IMR-90 (cell line): ENCODE measurements around the gene MTREX.

Source experiments
- CEBPB ChIP-seq: IDR thresholded peaks from 2 replicates; pipeline ENCODE4 v1.6.1; 2012; ENCODE audit warnings: low read depth, low read length, improper control_type of control experiment
- CHD1 ChIP-seq: IDR thresholded peaks from 2 replicates; pipeline ENCODE4 v1.6.1; 2012; ENCODE audit warnings: low read depth, low read length, improper control_type of control experiment
- CTCF ChIP-seq: conservative IDR thresholded peaks from 2 replicates; pipeline ENCODE4 v1.5.1; 2012; ENCODE audit warnings: mild to moderate bottlenecking, low read depth, low read length, improper control_type of control experiment
- MAZ ChIP-seq: IDR thresholded peaks from 2 replicates; pipeline ENCODE4 v1.6.1; 2012; ENCODE audit warnings: low read depth, mild to moderate bottlenecking, low read length, improper control_type of control experiment, moderate library complexity, borderline replicate concordance
- POLR2A ChIP-seq: IDR thresholded peaks from 2 replicates; pipeline ENCODE4 v1.6.1; 2012; ENCODE audit warnings: mild to moderate bottlenecking, low read depth, low read length
- RAD21 ChIP-seq: IDR thresholded peaks from 2 replicates; pipeline ENCODE4 v1.6.1; 2012; ENCODE audit warnings: low read length, improper control_type of control experiment
- RCOR1 ChIP-seq: IDR thresholded peaks from 2 replicates; pipeline ENCODE4 v1.6.1; 2012; ENCODE audit warnings: mild to moderate bottlenecking, low read length, improper control_type of control experiment; ENCODE audit not compliant: insufficient replicate concordance
- USF2 ChIP-seq: fragments of 150-350 bp; IDR thresholded peaks from 2 replicates; pipeline ENCODE4 v1.6.1; 2017; ENCODE audit warnings: mild to moderate bottlenecking, antibody characterized with exemption, low read length, low read depth

GRCh38 chr5:55350754-55351153, 43.0 kb downstream of the MTREX start:
- TF ChIP-seq MAZ (no peak), CTCF (no peak), RAD21 (no peak), POLR2A (no peak), CEBPB (no peak), USF2 (no peak), RCOR1 (no peak), CHD1 (no peak)
